HG03378 (cell line): ENCODE data around the gene CFAP57.

ENCODE experiments used
- ATAC-seq: cut with Tn5 transposase; IDR thresholded peaks from one replicate; pipeline ENCODE4 v1.9.1; 2021; ENCODE audit warnings: mild to moderate bottlenecking, moderate library complexity; ENCODE audit not compliant: unreplicated experiment

The CFAP57 gene

GRCh38 chr1:43225168-43225567, 53.0 kb downstream of the CFAP57 start:
- no peak for ATAC-seq

- ATAC-seq, result no peak
These were observed 55.1 kb downstream of the CFAP57 start for GRCh38 chr1:43227143-43227764.

GRCh38 chr1:43229826-43230780, 58.0 kb downstream of the CFAP57 start:
- no peak for ATAC-seq

GRCh38 chr1:43232074-43232473, 59.9 kb downstream of the CFAP57 start:
- ATAC-seq, result no peak

- no peak for ATAC-seq
These were observed 60.4 kb downstream of the CFAP57 start for GRCh38 chr1:43232482-43232881.

- no peak for ATAC-seq
These were observed 61.5 kb downstream of the CFAP57 start for GRCh38 chr1:43233631-43234030.

GRCh38 chr1:43234267-43234666, 62.1 kb downstream of the CFAP57 start:
- ATAC-seq, result no peak

GRCh38 chr1:43235040-43235439, 62.9 kb downstream of the CFAP57 start:
- ATAC-seq, result no peak

- ATAC-seq, result no peak
These were observed 63.5 kb downstream of the CFAP57 start for GRCh38 chr1:43235451-43236121.

GRCh38 chr1:43237121-43237520, 65.0 kb downstream of the CFAP57 start:
- ATAC-seq, result no peak

- ATAC-seq, result no peak
These were observed 66.0 kb downstream of the CFAP57 start for GRCh38 chr1:43238085-43238484.

GRCh38 chr1:43238991-43239469, 66.9 kb downstream of the CFAP57 start:
- ATAC-seq, result no peak

- ATAC-seq, result peak; percentile 67
These were observed 67.4 kb downstream of the CFAP57 start for GRCh38 chr1:43239484-43239883.

GRCh38 chr1:43241413-43241836, 69.3 kb downstream of the CFAP57 start:
- ATAC-seq, result no peak

- ATAC-seq, result no peak
These were observed 71.2 kb downstream of the CFAP57 start for GRCh38 chr1:43243299-43243698.

GRCh38 chr1:43246466-43247213, 74.5 kb downstream of the CFAP57 start:
- no peak for ATAC-seq

GRCh38 chr1:43247256-43247921, 75.3 kb downstream of the CFAP57 start:
- no peak for ATAC-seq

GRCh38 chr1:43250351-43250761, 78.2 kb downstream of the CFAP57 start:
- ATAC-seq, result no peak

GRCh38 chr1:43251024-43251423, 78.9 kb downstream of the CFAP57 start:
- ATAC-seq, result no peak

- no peak for ATAC-seq
These were observed 80.1 kb downstream of the CFAP57 start for GRCh38 chr1:43252225-43252624.
